ENCODE measurements around the gene SLC35A4. TPM values are rescaled to one million over a fixed set of nuclear protein-coding genes. Genes with fewer than 3 reads are reported as not detected.

The SLC35A4 gene, protein sequence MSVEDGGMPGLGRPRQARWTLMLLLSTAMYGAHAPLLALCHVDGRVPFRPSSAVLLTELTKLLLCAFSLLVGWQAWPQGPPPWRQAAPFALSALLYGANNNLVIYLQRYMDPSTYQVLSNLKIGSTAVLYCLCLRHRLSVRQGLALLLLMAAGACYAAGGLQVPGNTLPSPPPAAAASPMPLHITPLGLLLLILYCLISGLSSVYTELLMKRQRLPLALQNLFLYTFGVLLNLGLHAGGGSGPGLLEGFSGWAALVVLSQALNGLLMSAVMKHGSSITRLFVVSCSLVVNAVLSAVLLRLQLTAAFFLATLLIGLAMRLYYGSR
- polyA plus RNA-seq (ENCODE audit: insufficient read length in 3 of 3): 10 to 100 TPM; 79.0 to 91.7 (median 79.8) TPM

DNA sequence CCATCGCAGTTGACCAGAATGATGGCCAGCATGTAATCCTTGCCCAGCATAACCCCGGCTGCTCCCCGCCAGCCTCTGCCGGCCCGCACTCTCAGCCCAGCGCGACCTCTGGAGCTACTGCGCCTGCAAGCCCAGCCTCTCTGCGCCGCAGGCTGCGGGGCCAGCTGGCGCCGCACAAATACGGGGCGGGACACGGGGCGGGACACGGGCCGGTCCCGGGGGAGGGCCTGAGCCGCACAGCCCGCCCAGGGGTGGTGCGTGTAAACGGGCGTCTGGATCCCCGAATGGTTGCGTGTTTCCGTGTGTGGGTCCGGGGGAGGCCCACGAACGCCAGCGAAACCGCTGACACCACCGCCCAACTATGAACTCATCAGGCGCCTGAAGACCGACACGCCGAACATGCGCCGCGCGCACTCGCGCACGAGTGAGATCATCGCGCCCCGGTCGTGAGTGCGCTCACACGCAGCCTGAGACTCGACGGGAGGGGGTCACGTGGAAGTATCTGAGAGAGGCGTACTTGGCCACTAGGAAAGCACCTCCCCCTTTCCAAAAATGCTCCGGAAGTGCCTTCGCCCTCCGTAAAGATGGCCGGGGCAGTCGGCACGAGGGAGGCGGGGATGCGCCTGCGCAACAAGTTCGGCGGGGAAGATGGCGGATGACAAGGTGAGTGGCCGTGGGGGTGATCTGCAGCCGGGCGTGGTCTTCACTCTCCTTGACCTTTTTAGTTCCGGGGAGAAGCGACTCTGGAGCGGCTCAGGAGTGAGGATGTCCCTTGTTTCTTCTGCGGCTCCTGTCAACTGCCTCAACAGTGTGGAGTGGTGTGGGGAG, at the start of gene SLC35A4, which contains the start of gene APBB3:
Gene SLC35A4 (plus strand): TSS at position 633 of the 828 bp plus-strand sequence. CDS start 2,342 bp downstream, outside the sequence.
Gene APBB3 (minus strand): TSS at position 403 of the 828 bp plus-strand sequence. CDS start 353 bp downstream, at position 50.
- peak; percentile 93 to 95 (median 94) for DNase-seq (ENCODE audit: low read depth in 3 of 3, low spot score in 2 of 3)

DNA sequence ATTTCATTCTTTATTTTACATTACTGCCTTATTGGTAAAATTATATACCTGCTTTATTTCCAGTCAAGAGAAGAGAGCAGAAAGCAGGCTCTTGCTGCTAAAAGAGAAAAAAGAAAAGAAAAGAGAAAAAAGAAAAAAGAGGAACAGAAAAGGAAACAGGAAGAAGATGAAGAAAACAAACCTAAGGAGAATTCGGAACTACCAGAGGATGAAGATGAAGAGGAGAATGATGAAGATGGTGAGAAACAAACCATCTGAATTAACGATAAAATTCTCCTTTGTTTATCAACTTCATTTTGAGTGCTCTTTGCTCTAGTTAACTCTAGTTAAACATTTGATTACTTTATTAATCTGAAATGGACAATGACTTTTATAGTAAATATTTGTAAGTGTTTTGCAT, 40.6 kb upstream of the SLC35A4 start:
- DNase-seq (ENCODE audit: low read depth in 3 of 3, low spot score in 2 of 3): no peak

DNA sequence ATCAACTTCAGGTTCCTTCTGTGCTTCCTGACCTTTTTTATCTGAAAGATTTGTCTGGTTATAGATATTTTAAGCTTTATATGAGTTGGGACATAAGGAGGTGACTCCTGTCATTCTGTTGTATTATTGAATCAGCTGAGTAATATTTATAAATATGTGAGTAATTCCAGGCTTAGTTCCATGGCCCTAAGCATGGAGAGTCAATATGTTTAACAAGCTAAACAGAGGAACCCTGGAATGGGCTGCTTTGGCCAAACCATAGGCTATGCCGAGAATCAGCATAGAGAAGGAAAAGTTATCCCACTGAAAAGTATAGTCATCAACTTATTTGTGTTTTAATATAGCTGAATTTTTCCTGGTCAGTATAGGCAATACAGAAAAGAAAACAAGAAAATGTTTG, 24.4 kb upstream of the SLC35A4 start:
- DNase-seq (ENCODE audit: low read depth in 3 of 3, low spot score in 2 of 3): no peak

DNA sequence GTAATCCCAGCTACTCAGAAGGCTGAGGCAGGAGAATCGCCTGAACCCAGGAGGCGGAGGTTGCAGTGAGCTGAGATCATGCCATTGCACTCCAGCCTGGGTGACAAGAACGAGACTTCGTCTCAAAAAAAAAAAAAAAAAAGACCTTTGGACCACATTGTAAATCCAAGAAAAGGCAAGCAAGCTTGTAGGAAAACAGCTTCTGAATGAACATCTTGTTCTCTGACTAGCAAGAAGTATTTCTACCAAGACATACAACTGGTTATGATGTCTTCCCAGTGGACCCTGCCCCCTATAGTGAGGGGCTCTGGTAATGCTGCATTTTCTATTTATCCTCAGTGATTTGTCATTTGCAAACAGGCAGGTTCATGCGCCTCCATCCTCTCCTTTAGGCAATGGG, 21.7 kb upstream of the SLC35A4 start:
- no peak for DNase-seq (ENCODE audit: low read depth in 3 of 3, low spot score in 2 of 3)

DNA sequence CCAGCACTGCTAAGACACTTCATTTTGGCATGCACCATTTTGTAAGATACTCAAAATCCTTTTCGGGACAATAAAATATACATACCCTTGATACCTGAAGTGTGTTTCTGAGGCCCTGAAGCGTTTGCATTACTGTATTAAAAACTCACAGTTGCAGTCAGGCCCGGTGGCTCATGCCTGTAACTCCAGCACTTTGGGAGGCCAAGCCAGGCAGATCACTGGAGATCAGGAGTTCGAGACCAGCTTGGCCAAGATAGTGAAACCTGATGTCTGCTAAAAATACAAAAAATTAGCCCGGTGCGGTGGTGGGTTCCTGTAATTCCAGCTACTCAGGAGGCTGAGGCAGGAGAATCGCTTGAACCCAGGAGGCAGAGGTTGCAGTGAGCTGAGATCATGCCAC, 19.6 kb upstream of the SLC35A4 start:
- DNase-seq (ENCODE audit: low read depth in 3 of 3, low spot score in 2 of 3): no peak

DNA sequence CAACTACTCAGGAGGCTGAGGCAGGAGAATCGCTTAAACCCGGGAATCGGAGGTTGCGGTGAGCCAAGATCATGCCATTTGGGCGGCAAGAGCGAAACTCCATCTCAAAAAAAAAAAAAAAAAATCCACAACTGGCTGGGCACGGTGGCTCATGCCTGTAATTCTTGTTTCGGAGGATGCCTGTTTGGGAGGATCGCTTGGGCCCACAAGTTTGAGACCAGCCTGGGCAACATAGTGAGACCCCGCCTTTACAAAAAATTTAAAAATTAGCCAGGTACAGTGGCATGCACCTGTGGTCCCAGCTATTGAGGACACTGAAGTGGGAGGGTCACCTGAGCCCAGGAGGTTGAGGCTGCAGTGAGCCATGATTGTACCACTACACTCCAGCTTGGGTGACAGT, 19.0 kb upstream of the SLC35A4 start:
- DNase-seq (ENCODE audit: low read depth in 3 of 3, low spot score in 2 of 3): no peak

DNA sequence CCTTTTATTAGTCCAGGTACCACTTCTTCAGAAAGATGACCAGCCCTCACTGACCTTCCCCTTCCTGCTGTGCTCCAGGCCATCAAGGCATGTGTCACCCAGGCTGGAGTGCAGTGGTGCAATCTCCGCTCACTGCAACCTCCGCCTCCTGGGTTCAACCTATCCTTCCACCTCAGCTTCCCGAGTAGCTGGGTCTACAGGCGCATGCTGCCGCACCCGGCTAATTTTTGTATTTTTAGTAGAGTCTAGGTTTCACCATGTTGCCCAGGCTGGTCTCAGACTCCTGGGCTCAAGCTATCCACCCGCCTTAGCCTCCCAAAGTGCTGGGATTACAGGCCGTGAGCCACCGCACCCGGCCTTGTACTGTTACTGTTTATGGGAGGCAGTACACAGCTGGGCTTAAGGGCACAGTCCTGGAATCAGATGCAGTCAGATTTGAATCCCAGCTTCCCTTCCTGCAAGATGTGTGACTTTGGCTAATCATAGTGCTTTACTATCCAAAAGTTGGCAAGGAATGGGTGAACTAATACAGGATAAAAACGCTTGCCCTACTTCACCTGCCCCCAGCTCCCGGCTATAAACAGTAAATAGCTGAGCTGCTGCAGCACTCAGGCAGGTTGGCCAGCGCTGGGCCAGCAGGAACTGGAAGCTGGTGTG, 17.6 kb upstream of the SLC35A4 start:
- no peak for DNase-seq (ENCODE audit: low read depth in 3 of 3, low spot score in 2 of 3)

DNA sequence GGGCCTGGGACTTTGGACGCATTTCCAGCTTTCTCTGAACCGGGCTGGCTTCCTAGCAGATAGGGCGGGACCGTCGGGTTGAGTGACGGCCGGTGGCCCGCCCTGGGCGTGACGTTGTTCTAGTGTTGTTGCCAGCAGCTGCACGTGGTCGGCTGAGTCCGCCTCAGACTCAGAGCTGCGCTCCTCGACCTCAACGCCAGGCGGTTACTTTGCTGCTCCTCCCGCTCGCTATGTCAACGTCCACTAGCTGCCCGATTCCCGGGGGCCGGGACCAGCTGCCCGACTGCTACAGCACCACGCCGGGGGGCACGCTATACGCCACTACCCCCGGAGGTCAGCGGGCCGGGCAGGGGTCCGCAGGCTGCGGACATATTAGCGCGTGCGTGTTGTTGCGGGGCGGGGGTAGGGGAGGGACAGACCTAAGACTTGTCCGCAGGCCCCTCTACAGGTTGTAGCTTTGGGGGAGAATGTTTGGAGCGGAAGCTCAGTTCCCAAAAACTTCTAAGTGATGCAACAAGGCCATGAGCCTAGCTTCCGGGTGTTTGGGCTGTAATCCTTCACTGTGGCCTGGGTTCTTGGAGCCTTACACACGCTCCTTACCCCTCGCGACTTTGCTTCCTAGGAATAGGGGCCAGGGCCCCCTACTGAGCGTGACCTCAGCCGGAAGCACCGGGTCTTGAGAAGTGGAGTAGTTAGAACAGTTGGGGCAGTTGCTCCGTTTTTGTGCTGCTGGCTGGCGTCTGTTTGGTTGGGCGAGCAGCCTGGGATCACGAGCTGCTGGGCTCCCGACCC, 16.9 kb upstream of the SLC35A4 start, which contains the start of gene EIF4EBP3:
Gene EIF4EBP3 (plus strand): TSS at position 155 of the 792 bp plus-strand sequence. CDS start 76 bp downstream, at position 231.
- DNase-seq (ENCODE audit: low read depth in 3 of 3, low spot score in 2 of 3): peak; percentile 86 to 87 (median 87)

DNA sequence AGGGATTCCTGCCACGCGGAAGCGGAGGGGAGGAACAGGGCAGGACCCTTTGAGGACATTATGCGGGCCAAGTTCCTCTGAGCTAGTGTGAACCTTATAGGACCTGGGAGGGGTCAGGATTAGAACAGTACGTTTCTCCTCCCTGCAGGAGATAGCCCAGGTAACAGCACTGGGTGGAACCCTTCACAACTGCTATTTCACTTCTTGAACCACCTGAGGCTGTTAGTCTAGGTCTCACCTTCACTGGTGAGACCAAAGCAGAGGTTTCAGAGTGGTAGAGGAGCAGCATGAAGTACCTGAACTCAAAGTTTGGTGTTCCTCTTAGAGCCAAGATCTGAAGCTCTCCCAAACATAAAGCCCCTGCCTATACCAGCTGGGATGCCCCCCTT, 16.3 kb upstream of the SLC35A4 start:
- DNase-seq (ENCODE audit: low read depth in 3 of 3, low spot score in 2 of 3): no peak

DNA sequence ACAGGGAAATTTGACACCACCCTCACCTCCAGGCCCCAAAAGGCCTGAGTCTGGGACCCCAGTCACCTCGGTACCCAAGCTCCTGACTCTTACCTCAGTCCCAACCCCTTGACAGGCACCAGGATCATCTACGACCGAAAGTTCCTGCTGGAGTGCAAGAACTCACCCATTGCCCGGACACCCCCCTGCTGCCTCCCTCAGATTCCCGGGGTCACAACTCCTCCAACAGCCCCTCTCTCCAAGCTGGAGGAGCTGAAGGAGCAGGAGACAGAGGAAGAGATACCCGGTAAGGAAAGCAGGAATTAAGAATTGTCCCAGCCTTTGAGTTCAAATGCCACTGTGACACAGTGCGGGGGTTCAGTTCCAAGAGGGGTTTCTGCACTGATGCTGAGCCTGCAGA, 15.8 kb upstream of the SLC35A4 start:
- no peak for DNase-seq (ENCODE audit: low read depth in 3 of 3, low spot score in 2 of 3)

DNA sequence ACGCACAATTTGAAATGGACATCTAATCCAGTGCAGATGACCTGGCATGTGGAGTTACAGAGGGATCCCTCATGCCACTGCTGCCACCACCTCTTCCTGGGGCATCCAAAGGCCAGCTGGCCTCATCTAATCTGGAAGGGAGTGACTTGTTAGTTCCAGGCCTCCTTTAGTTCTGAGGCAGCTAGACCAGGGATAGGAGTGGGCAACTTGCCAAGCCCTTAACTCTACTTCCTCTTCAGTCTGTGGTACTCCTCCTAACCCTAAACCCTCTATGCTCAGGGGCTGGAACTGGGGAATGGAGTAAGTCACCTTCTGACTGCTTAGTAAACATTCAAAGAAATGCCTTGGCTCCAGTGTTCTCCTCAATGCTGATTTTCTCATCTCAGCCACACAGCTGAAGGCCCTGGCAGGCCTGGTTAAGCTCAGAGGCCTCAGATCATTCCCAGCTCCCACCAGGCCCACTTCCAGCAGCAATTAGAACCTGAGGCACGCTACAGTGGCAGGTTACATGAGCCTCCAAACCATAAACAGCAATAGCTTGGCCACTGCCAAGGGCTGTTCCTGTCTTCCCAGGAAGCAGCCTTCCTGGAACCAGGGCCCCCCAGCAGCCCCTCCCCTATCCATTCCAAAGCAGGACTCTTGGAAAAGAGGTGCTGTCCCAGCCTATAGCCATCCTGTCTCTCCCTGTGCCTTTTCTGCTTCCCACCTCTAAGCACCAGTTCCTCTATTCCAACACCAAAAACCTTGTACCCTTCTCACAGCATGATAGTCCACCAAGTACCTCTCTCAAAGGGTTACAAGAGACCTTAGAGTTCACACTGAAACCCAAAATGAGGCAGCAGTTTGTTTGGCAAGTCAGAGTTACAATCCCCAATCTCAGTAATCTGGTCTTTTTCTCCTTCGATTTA, 15.1 kb upstream of the SLC35A4 start:
- DNase-seq (ENCODE audit: low read depth in 3 of 3, low spot score in 2 of 3): no peak

DNA sequence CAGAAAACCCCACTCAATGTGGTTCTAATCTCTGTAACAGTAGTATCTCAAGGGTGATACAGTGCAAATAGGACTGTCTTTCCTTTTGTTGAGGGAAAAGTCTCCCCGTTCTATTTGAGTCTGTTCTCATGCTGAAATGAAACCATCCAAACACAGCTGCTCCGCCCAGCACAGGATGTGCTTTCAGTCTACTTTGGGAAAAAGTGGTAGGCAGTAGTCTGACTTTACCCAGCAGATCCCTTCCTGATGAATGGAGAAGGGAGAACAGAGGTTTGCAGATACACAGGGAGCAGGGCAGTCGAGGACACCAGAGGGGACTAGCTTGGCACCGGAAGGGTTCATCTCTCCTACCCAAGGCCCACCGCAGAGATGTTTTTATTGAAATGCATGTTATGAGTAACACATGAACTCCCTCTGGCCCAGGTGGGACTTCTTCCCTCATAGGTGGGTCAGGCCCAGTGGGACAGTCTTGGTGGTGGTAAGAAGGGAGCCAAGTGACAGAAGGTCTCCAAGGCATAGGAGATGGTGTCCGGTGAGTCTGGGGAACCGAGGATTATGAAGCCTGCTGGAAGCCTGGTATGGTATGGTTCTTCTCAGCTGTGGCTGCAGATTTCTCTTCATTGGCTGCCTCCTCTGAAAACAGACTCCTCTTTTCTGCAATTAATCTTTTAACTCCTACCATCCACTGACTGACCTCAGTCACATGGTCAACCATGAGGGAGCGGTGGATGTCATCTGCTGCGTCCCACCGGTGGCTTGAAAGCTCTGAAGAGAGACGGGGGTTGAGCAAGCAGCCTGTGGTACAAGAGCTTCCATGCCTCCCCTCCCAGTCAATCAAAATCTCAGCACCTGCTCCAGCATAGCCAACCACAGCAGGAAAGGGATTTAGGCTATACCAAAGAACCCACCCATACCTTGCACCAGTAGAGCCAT, 14.2 kb upstream of the SLC35A4 start:
- DNase-seq (ENCODE audit: low read depth in 3 of 3, low spot score in 2 of 3): no peak

DNA sequence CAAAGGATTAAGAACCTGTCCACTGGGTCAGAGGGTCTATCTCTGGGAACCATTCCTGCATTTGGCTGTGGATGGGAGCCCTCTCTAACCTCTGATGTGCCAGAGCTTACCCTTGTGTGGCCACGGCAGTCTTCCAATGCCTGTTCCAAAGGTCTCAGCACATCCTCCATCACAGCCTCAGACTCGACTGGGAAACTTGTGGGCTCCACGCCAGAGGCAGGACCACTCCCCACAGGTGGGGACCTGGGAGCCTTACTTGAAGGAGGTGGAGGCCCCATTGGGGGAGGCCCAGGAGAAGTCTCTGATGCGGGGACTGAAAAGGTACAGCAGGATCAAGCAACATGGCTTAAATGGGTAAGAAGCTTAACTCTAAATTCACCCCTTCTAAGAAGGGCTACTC, 12.8 kb upstream of the SLC35A4 start:
- DNase-seq (ENCODE audit: low read depth in 3 of 3, low spot score in 2 of 3): no peak

DNA sequence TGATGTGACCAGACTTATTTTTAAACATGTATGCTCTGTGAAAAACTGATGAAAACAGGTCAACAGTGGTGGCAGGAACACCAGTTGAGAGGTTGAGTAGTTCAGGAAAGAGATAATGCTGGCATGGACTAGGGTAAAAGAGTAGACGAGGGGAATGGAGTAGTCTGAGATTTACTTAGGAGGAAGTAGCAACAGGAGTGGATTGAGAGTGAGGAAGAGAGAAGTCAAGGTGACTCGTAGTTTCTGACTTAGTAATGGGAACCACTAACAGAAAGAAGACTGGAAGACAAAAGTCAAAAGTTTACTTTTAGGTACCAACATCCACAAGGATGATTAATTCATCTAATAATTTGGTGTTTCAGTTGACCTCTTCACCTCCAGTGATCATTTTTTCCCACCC, 11.0 kb upstream of the SLC35A4 start:
- DNase-seq (ENCODE audit: low read depth in 3 of 3, low spot score in 2 of 3): no peak

DNA sequence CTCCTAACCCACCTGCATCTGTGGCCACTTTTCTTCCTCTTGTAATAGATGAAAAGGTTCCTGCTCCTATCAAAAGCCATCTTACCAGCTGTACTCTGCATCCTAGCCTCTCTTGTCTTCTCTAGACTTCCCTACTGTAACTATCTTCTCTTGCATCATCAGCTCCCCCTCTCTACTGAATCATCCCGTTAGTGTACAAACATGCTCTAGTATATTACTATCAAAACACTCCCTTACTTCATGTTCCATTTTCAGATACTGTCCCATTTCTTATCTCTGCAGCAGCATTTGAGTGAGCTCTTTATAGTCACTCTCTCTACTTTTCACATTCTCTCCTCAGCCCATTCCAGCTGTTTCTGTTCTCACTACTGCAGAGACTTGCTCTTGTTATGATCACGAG, 10.2 kb upstream of the SLC35A4 start:
- DNase-seq (ENCODE audit: low read depth in 3 of 3, low spot score in 2 of 3): no peak

DNA sequence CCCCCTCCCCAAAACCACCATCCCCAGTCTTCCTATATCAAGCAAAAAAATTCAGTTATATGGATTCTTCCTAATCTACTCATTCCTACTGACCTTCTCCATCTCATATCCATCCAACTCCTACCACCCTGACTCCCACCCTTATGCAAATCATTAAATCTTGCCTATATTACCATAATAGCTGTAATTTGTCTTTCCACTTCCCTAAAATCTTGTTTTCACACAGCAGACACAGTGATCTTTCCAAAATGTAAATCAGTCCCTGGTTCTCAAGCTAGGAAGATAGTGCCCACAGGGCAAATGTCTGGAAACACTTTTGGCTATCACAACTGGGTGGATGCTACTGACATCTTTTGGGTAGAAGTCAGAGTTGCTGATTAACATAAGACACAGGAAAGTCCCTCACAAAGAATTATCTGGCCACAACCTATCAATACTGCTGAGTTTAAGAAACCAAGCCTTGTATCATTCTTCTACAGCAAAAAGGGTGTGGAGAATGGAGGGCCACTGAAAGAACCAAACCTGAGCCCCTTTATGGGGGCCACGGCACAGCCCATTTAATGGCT, 8.8 kb upstream of the SLC35A4 start:
- no peak for DNase-seq (ENCODE audit: low read depth in 3 of 3, low spot score in 2 of 3)

DNA sequence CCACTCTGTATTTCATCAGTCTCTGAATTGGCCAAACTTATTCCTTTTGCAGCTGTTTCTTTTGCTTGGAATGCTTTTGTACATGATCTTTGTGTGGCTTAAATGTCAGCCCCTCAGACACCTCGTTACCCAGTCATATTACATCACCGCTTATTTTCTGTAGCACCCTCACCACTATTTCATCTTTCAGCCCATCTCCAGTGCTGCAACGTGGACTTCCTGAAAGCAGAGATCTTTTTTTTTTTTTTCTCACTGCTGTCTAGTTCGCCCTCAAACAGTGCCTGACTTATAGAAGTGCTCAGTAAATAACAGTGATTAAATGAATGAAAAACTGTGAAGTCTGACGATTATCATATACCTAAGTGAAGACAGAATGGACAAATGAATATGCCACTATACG, 8.2 kb upstream of the SLC35A4 start:
- no peak for DNase-seq (ENCODE audit: low read depth in 3 of 3, low spot score in 2 of 3)

All from right renal cortex interstitium (tissue), 3 donors.